Tibial nerve (tissue), 4 donors: ENCODE data around the gene CAMK1D. TPM values are rescaled to one million over a fixed set of nuclear protein-coding genes. Genes with fewer than 3 reads are reported as not detected.

ENCODE experiments used
- DNase-seq, 2 donors: peaks; one replicate each; pipeline ENCODE4 v3.0.0-alpha.2; 2019; ENCODE audit warnings: low spot score in 2 of 2
- H3K27ac ChIP-seq, 4 donors: fragments of 200-600 bp; sonication (generic) in 3 of 4; one replicate each; pipeline ENCODE4 v1.5.1; 2017 to 2019; ENCODE audit warnings: mild to moderate bottlenecking in 1 of 4
- H3K27me3 ChIP-seq, 2 donors: fragments of 200-600 bp; sonication (generic) in 1 of 2; one replicate each; pipeline versions ENCODE4 v1.5.1 to v1.6.0; 2017 to 2019
- H3K36me3 ChIP-seq, 3 donors: fragments of 200-600 bp; sonication (generic); one replicate each; pipeline ENCODE4 v1.5.1; 2018 to 2019
- H3K4me1 ChIP-seq, 4 donors: fragments of 200-600 bp; sonication (generic) in 3 of 4; one replicate each; pipeline ENCODE4 v1.5.1; 2017 to 2019
- H3K4me3 ChIP-seq, 4 donors: fragments of 200-600 bp; sonication (generic) in 3 of 4; one replicate each; pipeline ENCODE4 v1.5.1; 2017 to 2019; ENCODE audit warnings: mild to moderate bottlenecking in 1 of 4, moderate library complexity in 1 of 4
- H3K9me3 ChIP-seq, 4 donors: fragments of 200-600 bp; sonication (generic) in 3 of 4; one replicate each; pipeline ENCODE4 v1.5.1; 2017 to 2019
- EP300 ChIP-seq, 2 donors: sonication (generic); formaldehyde crosslinking; IDR thresholded peaks; one replicate each; pipeline ENCODE4 v1.6.1; 2017; ENCODE audit warnings: antibody characterized with exemption in 2 of 2, mild to moderate bottlenecking in 1 of 2
- POLR2A ChIP-seq, 2 donors: fragments of 450-650 bp; IDR thresholded peaks; one replicate each; pipeline ENCODE4 v1.6.1; 2017; ENCODE audit warnings: antibody characterized with exemption in 2 of 2, mild to moderate bottlenecking in 2 of 2, moderate library complexity in 2 of 2
- WGBS, 2 donors: methylation state at CpG; one replicate each; pipeline ENCODE4 v1.1.5; 2018; 5-methylcytosine and 5-hydroxymethylcytosine counted together
- total RNA-seq, 4 donors: library from RNA; depleted of rRNA; stranded (reverse); fragments of >200 nt; gene quantifications; one replicate each; pipeline ENCODE4 v1.1.0, GENCODE V29; 2016
- TF ChIP-seq, protein P1 (sequence below), 5 experiments: fragments of 200-600 bp in 3 of 5; fragments of 450-650 bp in 2 of 5; sonication (generic) in 3 of 5; IDR thresholded peaks; one replicate each; pipeline ENCODE4 v1.5.1; 2016 to 2019; ENCODE audit warnings: antibody characterized with exemption in 5 of 5, mild to moderate bottlenecking in 3 of 5, moderate library complexity in 2 of 5

Gene CAMK1D
- total RNA-seq, 4 donors from 2014 or later, result 6.9 to 20.5 (median 17.2) TPM

DNA sequence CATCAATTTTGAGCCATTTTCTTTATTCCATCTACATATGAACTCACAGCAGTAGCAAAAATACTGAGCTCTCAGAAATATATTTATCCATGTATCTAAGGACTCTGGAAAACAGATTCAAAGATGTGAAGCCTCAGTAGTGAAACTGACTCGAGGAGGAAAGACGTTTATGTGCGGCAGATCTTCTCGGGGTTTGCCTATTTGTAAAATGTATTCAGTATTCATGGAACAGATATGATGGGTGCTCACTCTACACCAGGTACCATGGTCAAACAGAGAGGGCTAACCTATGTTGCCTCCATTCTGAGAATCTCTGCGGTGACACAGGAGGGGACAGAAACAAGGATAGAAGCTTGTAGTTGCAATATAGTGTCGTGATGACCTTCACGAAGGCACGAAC lies 93.7 kb downstream of the CAMK1D start:
- H3K36me3 ChIP-seq, result no peaks in the 10 kb centered on the region

DNA sequence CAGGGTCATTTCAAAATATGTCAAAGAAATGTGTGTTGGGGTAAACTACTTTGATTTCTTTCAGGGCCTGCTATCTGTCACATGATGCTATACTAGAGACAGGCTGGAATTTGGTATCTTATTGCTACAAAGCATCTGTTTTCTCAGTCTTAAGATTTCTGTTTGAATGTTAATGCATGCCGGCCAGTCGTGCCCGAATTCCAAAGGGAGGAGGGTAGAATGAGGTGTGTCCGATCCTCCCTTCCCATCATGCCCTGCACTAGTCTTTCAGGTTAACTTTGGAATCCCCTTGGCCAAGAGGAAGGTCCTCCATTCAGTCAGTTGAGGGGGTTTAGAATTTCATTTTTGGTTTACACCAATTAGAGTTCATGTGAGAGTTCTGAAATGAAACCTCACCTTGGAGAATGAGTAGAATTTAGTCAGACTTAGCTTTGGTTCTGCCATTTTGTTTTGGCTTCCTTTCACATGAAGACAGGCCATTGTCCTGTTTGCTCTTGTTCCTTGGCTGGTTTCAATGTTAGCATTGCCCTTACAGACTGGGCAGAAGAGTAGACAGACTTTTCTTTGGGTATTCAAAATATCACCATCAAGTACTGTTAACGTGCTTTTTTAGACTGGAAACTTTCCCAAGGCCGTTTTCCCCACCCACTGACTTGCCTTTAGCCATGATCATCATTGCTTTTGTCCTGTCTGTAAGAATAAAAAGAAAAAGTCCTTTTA lies 95.8 kb downstream of the CAMK1D start:
- Histone ChIP-seq H3K27me3 (no peaks in the 10 kb centered on the region), H3K36me3 (no peaks in the 10 kb centered on the region), H3K27ac (no peak overlapping the region), H3K4me1 (peaks cover 0 to 25% (median 5%) of the 10 kb centered on the region in 4 donors), H3K9me3 (no peaks in the 10 kb centered on the region), H3K4me3 (no peak overlapping the region)
- no peak for DNase-seq
- WGBS, 2 donors, result 47 to 53% methylated on average over 6 of the region's 6 CpGs
- TF ChIP-seq, protein P1, sequence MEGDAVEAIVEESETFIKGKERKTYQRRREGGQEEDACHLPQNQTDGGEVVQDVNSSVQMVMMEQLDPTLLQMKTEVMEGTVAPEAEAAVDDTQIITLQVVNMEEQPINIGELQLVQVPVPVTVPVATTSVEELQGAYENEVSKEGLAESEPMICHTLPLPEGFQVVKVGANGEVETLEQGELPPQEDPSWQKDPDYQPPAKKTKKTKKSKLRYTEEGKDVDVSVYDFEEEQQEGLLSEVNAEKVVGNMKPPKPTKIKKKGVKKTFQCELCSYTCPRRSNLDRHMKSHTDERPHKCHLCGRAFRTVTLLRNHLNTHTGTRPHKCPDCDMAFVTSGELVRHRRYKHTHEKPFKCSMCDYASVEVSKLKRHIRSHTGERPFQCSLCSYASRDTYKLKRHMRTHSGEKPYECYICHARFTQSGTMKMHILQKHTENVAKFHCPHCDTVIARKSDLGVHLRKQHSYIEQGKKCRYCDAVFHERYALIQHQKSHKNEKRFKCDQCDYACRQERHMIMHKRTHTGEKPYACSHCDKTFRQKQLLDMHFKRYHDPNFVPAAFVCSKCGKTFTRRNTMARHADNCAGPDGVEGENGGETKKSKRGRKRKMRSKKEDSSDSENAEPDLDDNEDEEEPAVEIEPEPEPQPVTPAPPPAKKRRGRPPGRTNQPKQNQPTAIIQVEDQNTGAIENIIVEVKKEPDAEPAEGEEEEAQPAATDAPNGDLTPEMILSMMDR (IDR thresholded peaks at IDR 0.05), result no peak
- TF ChIP-seq POLR2A (IDR thresholded peaks at IDR 0.05), result no peak
- TF ChIP-seq EP300 (IDR thresholded peaks at IDR 0.05), result no peak

More for the DNA sequence above, 93.7 kb downstream of the CAMK1D start:
- no peak for DNase-seq
- H3K4me3 ChIP-seq, result no peak overlapping the region
- 95 to 96% methylated on average over 8 of the region's 8 CpGs for WGBS, 2 donors
- H3K27ac ChIP-seq, result no peak overlapping the region
- H3K9me3 ChIP-seq, result no peaks in the 10 kb centered on the region
- peaks cover 0 to 28% (median 5%) of the 10 kb centered on the region in 4 donors for H3K4me1 ChIP-seq
- TF ChIP-seq EP300 (IDR thresholded peaks at IDR 0.05) (no peak), POLR2A (IDR thresholded peaks at IDR 0.05) (no peak)
- TF ChIP-seq, protein P1 (IDR thresholded peaks at IDR 0.05), result no peak
- no peaks in the 10 kb centered on the region for H3K27me3 ChIP-seq

DNA sequence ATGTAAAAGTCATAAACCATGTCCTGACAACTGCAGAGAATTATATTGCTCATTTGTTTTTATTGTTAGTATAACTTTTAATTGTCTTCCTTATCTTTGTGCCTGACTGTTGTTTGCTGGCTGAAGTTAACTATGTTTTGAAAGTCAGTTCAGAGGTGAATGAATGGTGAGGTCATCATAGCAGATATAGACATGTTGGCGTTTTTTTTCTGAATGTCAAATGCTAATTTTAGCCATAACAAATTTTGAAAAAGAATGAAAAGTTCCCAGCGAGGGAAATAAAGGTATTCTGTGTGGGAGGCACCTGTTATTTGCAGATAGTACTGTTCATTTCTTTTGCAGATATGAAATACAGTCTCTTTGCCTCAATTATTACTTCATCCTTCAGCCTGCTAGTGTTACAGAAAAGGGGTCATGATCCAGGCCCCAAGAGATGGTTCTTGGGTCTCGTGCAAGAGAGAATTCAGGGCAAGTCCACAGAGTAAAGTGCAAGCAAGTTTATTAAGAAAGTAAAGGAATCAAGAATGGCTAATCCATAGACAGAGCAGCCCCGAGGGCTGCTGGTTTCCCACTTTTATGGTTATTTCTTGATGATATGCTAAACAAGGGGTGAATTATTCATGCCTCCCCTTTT lies 96.5 kb downstream of the CAMK1D start:
- Histone ChIP-seq H3K27ac (peak overlapping the region in 1 of 4 donors; percentile 24), H3K4me1 (peaks cover 0 to 25% (median 5%) of the 10 kb centered on the region in 4 donors), H3K27me3 (no peaks in the 10 kb centered on the region), H3K4me3 (no peak overlapping the region), H3K9me3 (no peaks in the 10 kb centered on the region), H3K36me3 (no peaks in the 10 kb centered on the region)
- DNase-seq, result peak in 1 of 2 donors; percentile 34
- TF ChIP-seq EP300 (IDR thresholded peaks at IDR 0.05) (peak in 1 of 2 donors; percentile 45), POLR2A (IDR thresholded peaks at IDR 0.05) (no peak)
- TF ChIP-seq, protein P1 (IDR thresholded peaks at IDR 0.05), result no peak
- 38 to 51% methylated on average over 4 of the region's 4 CpGs for WGBS, 2 donors

DNA sequence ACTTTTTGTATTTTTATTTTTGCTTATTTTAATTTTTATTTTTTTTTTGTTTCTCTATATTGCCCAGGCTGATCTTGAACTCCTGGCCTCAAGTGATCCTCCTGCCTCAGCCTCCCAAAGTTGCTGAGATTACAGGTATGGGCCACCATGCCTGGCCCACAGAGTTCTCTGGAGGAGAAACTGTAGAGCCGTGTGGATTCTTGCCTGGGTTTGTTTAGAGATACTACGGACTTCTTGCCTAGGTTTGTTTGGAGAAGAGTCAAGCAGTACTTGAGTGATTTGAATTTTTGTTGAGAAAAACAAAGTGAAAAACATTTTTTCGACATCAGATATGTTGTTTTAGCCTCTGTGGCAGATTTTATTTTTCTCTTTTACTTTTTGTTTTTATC lies 99.0 kb downstream of the CAMK1D start:
- 63 to 64% methylated on average over 3 of the region's 3 CpGs for WGBS, 2 donors
- no peak for DNase-seq

More for the DNA sequence above, 99.0 kb downstream of the CAMK1D start:
- Histone ChIP-seq H3K9me3 (no peaks in the 10 kb centered on the region), H3K27me3 (no peaks in the 10 kb centered on the region), H3K4me1 (peaks cover 0 to 25% (median 5%) of the 10 kb centered on the region in 4 donors), H3K4me3 (peak overlapping the region in 1 of 4 donors; percentile 14), H3K36me3 (no peaks in the 10 kb centered on the region), H3K27ac (peak overlapping the region in 2 of 4 donors; percentile 73 to 84)
- TF ChIP-seq, protein P1 (IDR thresholded peaks at IDR 0.05), result no peak
- TF ChIP-seq POLR2A (IDR thresholded peaks at IDR 0.05) (no peak), EP300 (IDR thresholded peaks at IDR 0.05) (no peak)
